Cardiac septum (tissue), 1 donor: ENCODE results near the gene TREH. TPM values are rescaled to one million over a fixed set of nuclear protein-coding genes. Genes with fewer than 3 reads are reported as not detected.
A peak's percentile ranks its signal among the peaks of the same experiment; 100 is the strongest.

Experiments
- DNase-seq: peaks from one replicate; pipeline ENCODE4 v3.0.0-alpha.2; 2020; ENCODE audit warnings: low spot score
- intact Hi-C: fragments of 100-400 bp; cut with DNase I; formaldehyde crosslinking; loops from one replicate; pipeline ENCODE4 v1.14.0; 2022
- total RNA-seq: library from RNA; stranded (reverse); fragmentation: NEBNext Ultra II Directional; extraction: Animal tissue kit (Norgen Biotek cat#: 25700); gene quantifications from one replicate; pipeline ENCODE4 v1.2.1, GENCODE V29; 2021
- donor health status: DM: no; HTN: no; CAD: no.

Gene TREH
- total RNA-seq, 1 donor from 2014 or later, result not detected

DNA sequence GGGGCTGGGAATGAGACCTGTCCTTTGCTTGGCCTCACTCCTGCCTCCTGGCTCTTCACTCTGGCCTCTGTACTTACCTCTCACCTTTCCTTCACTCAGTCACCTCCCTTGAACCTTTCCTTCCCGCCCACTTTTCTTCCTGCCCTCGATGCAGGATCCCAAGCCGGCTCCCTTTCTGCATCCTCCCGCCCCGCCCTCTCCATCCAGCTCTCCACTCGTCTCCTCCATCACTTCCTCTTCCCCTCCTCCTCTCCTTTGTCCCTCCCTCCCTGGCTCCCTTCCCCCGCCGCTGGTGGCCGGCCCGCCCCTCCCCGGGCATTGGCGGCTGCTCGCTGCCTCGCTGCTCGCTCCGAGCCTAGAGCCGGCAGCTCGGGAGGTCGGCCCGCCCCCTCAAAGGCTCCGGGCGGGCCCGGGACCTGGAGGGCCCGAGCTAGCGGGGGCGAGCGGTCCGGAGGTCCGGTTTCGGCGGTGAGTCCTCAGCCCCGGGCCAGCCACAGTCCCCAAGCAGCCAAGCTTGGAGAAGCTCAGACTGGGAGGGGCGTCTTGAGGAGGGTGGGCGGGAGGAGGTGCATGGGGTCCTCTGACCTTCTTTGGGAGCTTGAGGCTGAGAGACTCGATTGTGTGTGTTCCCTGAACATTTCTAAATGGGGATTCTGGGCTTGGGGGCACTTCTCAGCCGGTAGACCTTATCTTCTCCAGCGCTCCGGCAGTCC, 58.2 kb downstream of the TREH start:
- intact Hi-C loops, result no loop called here
- DNase-seq, result peak; percentile 94

DNA sequence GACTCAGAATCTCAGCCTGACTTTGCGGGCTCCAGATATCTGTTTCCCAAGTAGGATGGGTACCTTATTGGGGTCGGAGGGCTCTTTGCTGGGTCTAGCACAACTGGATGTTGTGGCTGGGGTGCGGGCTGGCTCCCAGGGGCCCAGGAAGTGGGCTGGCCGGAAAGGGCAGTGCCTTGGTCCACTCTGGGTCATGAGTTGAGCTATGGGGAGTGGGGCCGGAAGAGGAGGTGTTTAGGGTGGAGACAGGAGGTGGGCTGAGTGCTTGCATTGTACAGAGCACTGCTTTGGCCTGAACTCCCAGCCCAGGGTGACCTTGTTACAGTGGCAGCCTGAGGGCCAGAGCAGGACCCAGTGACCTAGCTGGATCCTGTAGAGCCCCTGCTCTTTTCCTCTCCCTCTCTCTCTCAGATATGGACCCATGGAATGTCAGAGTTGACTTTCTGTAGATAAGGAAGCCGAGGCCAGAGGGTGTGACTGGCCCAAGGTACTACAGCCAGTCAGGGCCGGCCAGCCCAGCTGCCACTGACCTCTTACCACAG, 58.9 kb downstream of the TREH start:
- DNase-seq, result peak; percentile 73

DNA sequence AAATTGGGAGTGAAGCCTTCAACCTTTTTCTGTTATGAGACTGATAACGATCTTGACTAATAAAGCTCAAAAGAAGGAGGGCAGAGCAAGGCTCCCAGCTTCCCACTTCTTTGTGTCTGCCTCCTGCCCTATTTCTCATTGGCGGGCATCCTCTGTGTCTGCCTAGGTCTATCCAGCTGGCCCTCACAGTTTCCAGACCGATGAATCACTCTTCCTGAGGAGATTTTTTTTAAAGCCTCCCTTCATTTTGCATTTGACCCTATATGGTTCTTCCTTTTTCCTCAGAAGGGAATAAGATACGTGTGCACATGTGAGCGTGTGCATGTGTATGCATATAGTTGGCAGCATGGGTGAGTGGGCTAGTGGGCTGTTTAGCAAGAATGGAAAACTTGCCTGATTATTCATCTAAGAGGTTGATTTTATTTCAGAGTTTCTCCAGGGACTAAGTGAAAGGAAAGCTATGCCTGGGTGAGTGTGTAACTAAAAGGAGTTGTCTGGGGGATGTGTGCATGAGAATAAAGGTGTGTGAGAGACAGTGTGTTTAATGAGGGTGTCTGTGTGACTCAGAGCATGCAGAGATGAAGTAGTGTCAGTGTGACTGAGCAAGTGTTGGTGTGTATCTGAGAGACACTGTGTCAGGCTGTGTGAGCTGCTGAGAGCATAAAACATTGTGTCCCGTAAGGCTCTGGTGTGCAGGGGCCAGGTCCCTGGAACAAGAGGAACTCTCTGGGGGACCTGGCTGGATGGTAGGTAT, 59.8 kb downstream of the TREH start:
- intact Hi-C loops, result no loop called here
- DNase-seq, result peak; percentile 78

More for the DNA sequence above, 58.9 kb downstream of the TREH start:
- intact Hi-C loops, result no loop called here

DNA sequence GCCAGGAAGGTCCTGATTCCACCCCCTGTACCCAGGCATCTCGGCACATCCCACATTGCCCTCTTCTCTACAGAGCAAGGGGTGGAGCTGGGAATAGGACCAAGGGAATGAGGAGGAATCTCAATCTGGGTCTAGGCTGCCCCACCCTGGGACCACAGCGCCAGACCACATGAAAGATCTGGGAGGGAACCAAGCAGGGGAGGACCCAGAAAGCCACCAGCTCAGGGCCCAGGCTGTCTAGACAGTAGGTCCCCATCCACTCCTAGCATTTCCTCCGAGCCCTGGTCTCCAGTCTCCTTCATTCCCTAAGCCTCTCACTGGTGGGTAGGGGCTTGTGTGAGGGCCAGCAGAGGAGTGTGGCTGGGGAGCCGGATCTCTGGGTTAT, 60.5 kb downstream of the TREH start:
- peak; percentile 80 for DNase-seq
- intact Hi-C loops, result no loop called here

DNA sequence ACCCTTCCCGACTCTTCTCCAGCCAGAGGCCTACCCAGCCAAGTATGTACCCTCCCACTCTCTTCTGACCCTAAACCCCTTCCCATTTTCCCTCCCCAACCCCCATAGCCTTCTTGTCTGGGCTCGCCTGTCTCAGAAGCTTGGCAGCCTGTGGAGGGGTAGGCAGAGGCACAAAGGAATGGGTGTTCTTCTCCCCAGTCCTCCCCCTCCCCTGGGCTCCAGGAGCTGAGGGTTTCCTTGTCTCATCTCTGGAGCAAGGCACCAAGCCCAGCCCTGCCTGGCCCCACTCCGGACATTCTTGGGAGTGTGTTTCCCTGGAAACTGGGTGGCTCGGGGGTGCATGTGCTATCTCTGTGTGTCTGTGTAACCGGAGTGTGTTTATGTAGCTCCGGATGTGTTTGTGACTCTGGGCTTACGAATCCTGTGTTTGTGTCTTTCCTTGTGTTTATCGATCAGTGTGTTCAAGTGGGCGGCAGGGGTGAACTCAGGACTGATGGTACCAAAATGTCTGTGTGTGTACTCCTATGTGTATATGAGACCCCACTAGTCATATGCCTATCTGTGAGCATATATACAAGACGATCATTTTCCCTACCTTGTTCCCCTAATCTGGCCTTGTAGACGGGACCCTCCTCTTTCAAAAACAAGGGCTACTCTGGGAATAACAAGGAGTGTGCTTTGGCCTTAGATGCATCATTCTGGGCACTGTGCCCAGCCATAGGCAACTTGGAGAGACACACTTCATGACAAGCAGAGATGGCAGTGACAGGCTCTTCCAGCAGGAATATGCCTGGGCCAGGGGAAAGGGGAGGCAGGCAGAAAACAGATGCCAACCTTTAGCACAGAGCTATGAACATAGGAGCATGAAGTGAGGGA, 61.1 kb downstream of the TREH start:
- intact Hi-C loops, result no loop called here
- DNase-seq, result peak; percentile 79

DNA sequence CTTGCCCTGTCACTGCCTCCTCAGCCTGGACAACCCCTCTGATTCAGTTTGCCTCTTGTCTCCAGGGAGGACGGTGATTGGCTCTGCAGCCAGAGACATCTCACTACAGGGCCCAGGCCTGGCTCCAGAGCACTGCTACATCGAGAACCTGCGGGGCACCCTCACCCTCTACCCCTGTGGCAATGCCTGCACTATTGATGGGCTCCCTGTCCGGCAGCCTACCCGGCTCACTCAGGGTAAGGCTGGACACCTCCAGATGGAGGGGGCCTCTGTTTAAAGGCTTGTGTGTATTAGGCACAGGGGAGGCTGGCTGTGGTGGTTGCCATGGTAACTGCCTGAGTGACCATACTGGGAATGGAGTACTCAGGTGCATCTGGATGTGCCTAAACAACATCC, 63.5 kb downstream of the TREH start:
- intact Hi-C loops, result no loop called here
- DNase-seq, result peak; percentile 55

DNA sequence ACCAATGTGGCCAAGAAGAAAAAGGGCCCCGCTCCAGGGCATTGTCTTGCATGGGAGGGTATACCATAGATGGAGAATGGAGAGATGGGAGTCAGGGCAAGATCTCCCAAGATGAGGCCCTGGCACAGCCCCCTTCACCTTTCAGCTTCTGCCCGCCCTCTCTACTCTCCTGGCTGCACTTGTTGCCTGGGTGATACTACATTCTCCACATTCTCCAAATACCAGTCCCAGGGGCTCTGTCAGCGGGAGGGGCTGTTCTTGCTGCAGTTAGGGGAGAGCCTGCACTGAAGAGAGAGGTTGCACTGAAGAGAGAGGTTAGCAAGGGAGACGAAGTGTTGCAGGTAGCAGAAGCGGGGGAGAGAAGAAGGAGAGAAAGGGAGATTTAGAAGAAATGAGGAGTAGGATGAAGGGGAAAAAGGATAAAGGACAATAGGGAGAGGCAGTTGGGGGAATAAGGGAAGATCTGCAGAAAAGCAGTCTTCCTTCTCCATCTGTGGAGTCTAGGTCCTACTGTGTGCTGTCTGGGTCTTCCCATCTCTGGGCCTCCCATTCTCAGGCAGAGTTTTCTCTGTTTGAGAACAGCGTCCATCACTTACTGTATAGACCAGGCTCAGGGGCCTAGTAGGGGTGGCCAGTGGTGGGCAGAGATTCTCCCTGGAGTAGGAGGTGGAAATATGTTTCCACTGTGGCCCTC, 64.0 kb downstream of the TREH start:
- peak; percentile 61 for DNase-seq
- intact Hi-C loops, result no loop called here

DNA sequence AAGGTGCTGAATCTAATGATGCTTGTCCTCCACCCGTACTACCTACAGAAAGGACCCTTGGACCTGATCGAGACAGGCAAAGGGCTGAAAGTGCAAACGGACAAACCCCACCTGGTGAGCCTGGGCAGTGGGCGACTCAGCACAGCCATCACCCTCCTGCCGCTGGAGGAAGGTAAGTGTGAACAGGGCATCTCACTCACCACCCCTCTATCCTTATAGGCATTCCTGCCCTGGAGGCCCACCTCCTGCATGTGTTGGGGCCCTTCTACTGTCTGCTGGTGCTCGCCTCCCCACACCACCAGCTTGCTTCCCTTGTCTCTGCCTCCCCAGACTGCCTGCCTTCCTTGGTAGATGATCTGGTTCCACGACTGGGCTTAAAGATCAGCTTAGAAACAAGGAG, 64.9 kb downstream of the TREH start:
- intact Hi-C loops, result loop anchor here (5.0 kb wide), 1 partner anchor 42 kb away; the partner anchor contains the start of gene ARCN1
- peak; percentile 19 for DNase-seq

DNA sequence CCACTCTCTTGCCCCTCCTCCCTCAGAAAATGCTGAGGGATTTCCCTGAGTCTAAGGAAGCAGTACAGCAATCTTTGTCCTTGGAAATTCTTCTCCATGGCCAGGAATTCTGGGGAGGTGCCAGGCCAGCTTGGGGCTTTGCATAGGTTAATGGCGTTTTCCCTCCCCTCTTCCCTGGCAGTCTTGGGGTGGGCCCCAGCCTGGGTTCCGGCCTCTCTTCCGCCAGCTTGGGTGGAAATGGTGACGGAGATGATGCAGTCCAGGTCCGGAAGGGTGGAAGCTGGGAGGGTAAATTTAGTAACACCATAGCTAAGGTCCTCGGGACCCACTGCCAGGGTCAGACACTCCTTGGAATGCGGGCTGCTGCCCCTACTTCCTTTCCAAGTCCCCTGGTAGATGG, 67.1 kb downstream of the TREH start:
- intact Hi-C loops, result loop anchor here (5.0 kb wide), 1 partner anchor 40 kb away; the partner anchor contains the start of gene ARCN1
- peak; percentile 74 for DNase-seq

DNA sequence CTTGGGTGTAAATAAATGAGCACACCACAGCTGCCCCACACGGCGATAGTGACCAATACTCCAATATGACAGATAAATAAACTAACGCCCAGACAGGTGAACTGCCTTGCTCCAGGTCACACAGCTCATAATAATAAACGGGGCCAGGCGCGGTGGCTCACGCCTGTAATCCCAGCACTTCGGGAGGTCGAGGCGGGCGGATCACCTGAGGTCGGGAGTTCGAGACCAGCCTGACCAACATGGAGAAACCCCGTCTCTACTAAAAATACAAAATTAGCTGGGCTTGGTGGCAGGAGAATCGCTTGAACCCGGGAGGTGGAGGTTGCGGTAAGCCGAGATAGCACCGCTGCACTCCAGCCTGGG, 68.0 kb downstream of the TREH start:
- intact Hi-C loops, result loop anchor here (5.0 kb wide), 1 partner anchor 39 kb away; the partner anchor contains the start of gene ARCN1
- peak; percentile 46 for DNase-seq

DNA sequence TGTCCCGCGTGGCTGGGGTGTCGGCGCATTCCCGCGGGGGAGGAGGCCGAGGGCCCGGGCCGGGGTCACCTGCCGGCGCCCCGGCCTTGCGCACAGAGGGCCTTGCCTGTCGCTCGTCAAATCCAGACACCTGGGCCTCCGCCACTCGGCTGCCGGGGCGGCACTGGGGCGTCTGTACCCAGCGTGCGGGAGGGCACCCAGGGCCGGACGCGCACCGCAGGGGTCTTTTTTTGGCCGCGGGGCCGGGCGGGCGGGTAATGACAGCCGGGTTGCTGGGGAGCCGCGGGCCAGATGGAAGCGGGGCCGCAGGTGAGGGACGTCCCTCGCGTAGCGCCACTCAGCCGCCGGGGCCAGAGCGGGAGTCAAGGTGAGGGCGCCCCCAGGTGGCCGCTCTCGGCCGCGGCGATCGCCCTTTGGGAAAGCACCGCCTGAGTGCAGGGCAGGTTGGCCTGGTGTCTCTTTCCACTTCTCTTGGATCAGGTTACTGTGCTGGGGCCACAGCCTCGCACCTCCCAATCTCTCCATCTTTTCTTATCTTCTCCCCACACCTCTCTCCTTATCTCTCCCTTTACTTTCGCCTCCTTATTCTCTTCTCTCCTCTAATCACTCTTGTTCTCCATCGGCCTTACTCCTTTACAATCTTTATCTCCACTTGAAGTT, 68.5 kb downstream of the TREH start:
- intact Hi-C loops, result loop anchor here (5.0 kb wide), 1 partner anchor 39 kb away; the partner anchor contains the start of gene ARCN1
- peak; percentile 91 for DNase-seq

DNA sequence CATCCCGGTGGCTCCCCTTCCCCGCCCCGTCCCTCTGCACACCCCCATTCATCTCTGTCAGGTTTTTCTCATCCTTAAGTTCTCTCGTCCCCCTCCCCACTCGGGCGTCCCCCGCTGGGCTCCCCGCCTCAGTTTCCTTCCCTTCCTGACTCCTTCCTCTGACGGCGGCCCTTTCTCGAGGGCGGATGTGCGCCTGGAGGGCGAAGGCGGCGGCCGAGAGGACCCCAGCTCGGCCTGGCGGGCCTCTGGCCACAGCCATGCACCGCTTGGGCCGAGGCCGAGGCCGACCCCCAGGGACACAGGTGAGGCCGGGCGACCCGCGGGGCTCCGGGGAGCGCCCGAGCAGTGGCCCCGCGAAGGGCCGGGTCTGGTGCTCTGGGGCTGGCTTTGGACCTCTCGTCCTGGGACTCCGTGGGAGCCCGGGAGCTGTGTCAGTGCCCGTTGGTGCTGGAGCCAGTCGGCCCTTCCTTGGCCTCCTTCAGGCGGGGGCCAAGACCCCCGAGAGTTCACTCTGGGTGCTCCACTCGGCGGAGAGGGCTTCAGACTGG, 69.2 kb downstream of the TREH start:
- DNase-seq, result peak; percentile 74
- intact Hi-C loops, result loop anchor here (5.0 kb wide), 1 partner anchor 38 kb away; the partner anchor contains the start of gene ARCN1

DNA sequence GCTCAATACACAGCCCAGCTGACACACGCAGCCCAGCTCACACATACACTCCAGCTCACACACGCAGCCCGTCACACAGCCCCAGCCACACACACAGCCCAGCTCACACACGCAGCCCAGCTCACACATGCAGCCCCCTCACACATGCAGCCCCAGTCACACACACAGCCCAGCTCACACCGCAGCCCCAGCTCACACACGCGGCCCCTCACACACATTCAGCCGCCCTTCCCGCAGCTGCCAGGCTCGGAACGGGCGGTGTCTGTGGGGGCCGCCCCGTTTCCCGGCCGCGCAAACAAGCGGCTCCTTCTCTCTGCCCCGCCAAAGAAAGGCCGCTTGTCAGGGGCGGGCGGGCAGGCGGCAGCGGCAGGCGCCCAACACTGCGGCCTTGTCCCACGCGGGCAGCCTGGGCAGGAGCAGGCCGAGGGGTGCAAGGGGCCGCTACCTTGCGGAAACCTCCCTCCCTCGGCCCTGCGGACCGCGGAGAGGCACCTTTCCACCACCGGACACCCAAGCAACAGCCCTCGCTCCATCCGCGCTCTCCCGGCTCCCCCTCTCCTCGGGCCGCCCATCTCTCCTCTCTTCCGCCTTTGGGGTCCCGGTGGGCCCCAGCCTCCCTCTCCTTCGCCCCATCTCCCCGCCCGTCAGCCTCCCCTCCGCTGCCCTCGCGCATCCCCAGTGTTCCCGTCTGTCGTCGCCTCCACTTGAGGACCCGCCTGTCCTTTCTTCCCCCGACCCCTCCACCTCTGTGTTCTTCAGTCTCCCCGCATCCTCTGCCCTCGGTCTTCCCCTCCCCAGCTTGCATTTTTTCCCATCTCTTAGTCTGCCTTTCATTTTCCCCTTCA, 69.8 kb downstream of the TREH start:
- DNase-seq, result peak; percentile 76
- intact Hi-C loops, result loop anchor here (5.0 kb wide), 3 partner anchors 37 to 183 kb away; partner anchors contain the start of genes ARCN1 and DDX6

DNA sequence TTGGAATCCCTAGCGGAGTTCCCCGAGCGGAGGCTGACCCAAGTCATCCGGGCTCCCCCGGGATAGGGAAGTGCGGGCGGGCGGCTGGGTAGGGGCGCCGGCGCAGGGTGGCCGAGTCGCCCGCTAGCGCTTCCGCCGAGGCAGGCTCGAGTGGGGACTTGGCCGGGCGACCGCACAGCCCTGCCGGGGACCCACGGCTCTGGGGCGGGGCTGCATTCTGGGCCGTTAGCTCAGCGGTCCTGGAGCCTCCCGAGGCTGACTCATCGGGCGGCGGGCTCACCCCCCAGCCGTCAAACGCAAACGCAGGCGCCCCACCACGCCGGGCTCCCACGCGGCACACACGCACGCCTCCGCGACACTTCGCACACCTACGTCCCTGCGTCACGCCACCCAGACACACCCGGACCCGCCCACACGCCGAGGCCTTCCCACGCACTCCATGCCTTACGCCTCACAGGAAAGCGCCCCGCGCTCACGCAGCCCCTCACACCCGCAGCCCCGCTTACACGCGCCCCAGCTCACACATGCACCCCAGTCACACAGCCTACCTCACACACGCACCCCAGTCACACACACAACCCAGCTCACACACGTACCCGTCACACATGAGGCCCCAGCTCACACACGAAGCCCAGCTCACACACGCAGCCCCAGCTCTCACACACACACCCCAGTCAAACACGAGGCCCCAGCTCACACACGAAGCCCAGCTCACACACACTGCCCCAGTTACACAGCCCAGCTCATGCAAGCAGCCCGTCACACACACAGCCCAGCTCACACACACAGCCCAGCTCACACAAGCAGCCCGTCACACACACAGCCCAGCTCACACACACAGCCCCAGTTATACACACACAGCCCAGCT, 70.9 kb downstream of the TREH start:
- intact Hi-C loops, result loop anchor here (5.0 kb wide), 2 partner anchors 49 to 184 kb away; partner anchors contain the start of gene DDX6
- DNase-seq, result peak; percentile 85

DNA sequence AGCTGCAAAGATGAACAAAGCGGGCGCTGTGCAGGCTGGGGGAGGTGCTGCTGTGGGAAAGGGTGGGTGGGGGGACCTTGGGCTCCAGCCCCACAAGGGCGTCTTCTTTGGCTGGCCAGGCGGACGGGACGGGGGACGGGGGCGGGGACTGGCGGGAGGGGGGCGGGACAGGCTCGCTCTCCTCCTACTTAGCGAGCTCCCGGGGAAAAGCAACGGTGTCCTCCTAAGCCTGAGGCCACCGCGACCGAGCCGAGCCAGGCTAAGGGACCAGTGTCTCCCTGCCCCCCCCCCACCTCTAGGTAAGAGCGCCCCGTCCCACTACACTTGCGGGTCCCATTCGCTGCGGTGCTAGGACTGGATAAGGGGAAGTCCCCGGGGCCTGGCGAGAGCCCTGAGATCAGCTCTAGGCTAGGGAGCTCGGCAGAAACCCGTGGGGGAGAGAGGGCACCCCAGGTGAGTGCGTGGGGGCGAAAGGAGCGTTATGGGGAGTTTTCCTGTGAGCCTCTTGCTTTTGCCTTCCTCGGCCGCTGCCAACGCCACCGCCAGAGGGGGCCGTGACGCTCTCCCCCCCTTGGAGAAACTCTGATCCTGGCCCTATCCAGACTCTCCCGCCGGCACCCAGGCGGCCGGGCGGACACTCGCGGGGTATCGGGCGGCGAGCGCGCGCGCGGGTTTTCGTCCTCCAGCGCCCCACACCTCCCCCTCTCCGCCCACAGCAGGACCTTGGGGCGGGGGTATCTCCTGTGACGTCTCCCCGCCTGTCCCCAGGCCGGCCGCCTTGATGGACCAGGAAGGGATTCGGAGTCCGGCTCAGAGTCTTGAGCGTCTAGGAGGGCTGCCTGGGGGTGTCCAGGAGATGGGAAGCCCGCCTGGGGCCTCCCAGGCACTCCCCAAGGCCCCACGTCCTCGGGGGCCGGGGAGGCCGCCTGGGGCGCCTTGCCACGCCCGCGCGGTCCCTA, 71.8 kb downstream of the TREH start, which contains the start of gene PHLDB1:
PHLDB1 (plus strand) TSS at position 215 of the 959 bp plus-strand sequence. CDS start 6,222 bp downstream, outside the sequence.
- peak; percentile 87 for DNase-seq
- intact Hi-C loops, result loop anchor here (5.0 kb wide), 2 partner anchors 50 to 185 kb away; partner anchors contain the start of gene DDX6
